Activated CD4-positive, alpha-beta T cell treated with anti-CD3 and anti-CD28 coated beads, Interleukin-2, amount 10 ng/mL, durations not matched to agents 7 days and 5 days (primary cell): ENCODE data around the gene FAM78A. TPM values are rescaled to one million over a fixed set of nuclear protein-coding genes. Genes with fewer than 3 reads are reported as not detected.

Experiments
- CTCF ChIA-PET: fragments of 350-600 bp; sonication (Branson Sonifier 250); formaldehyde crosslinking; loops from one replicate; lab custom pipeline; 2021; ENCODE audit warnings: antibody characterized with exemption; lab: Charles Lee
- POLR2A ChIA-PET: fragments of 350-600 bp; sonication (Branson Sonifier 250); formaldehyde crosslinking; loops from one replicate; lab custom pipeline; 2021; ENCODE audit warnings: antibody characterized with exemption; lab: Charles Lee
- DNase-seq: peaks from one replicate; pipeline ENCODE4 v3.0.0-alpha.2; 2020
- H3K27ac Mint-ChIP-seq: one replicate; pipeline ENCODE4 v1.8.0; 2021; ENCODE audit warnings: mild to moderate bottlenecking, moderate library complexity, mixed read lengths
- H3K27me3 Mint-ChIP-seq: one replicate; pipeline ENCODE4 v1.8.0; 2021; ENCODE audit warnings: mixed read lengths
- H3K36me3 Mint-ChIP-seq: one replicate; pipeline ENCODE4 v1.8.0; 2021; ENCODE audit warnings: low read depth, mixed read lengths
- H3K4me1 Mint-ChIP-seq: one replicate; pipeline ENCODE4 v1.8.0; 2021; ENCODE audit warnings: mixed read lengths
- H3K4me3 Mint-ChIP-seq: one replicate; pipeline ENCODE4 v1.8.0; 2021; ENCODE audit warnings: mild to moderate bottlenecking, moderate library complexity, mixed read lengths
- H3K9me3 Mint-ChIP-seq: one replicate; pipeline ENCODE4 v1.8.0; 2021; ENCODE audit warnings: mixed read lengths
- total RNA-seq, 2 experiments: library from RNA; stranded (reverse); gene quantifications; one replicate each; pipeline ENCODE4 v1.2.3, GENCODE V29; 2021

FAM78A gene
- total RNA-seq, 2 experiments from 2014 or later = 118 to 128 TPM

GRCh38 chr9:131298816-131299215 is 22.5 kb upstream of the FAM78A start:
- H3K4me1 Mint-ChIP-seq = no peaks in the 10 kb centered on the region
- H3K9me3 Mint-ChIP-seq = no peaks in the 10 kb centered on the region
- ChIA-PET CTCF (no interaction called here), POLR2A (no interaction called here)
- no peak for DNase-seq
- peaks cover 4% of the 10 kb centered on the region for H3K27me3 Mint-ChIP-seq
- H3K4me3 Mint-ChIP-seq = no peak overlapping the region
- no peaks in the 10 kb centered on the region for H3K36me3 Mint-ChIP-seq
- no peak overlapping the region for H3K27ac Mint-ChIP-seq

- CTCF ChIA-PET = no interaction called here
- Mint-ChIP-seq H3K36me3 (no peaks in the 10 kb centered on the region), H3K4me1 (no peaks in the 10 kb centered on the region), H3K9me3 (no peaks in the 10 kb centered on the region), H3K4me3 (no peak overlapping the region), H3K27ac (no peak overlapping the region), H3K27me3 (peaks cover 4% of the 10 kb centered on the region)
- POLR2A ChIA-PET = no interaction called here
- DNase-seq = no peak
These were observed 22.0 kb upstream of the FAM78A start for GRCh38 chr9:131298341-131298740.

DNA sequence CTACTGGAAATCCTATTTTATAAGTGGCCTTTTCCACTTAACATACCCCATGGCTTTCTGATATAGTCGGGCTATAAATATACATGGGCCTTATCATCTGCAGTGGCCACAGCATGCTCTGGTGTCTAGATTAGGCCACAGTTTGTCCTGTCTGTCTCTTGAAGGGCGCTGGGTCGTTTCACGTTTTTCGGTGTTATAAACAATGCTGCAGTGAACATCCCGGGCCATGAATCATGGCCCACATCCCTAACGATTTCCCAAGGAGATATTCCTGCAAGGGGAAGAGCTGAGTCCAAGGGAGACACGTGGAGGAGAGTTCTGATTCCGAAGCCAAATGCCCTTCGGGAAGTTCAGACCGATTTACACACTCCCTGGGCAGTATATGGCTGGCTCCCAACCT is 21.6 kb upstream of the FAM78A start:
- H3K36me3 Mint-ChIP-seq = no peaks in the 10 kb centered on the region
- no peak overlapping the region for H3K27ac Mint-ChIP-seq
- no peaks in the 10 kb centered on the region for H3K4me1 Mint-ChIP-seq
- H3K4me3 Mint-ChIP-seq = no peak overlapping the region
- CTCF ChIA-PET = no interaction called here
- POLR2A ChIA-PET = no interaction called here
- no peaks in the 10 kb centered on the region for H3K9me3 Mint-ChIP-seq
- no peak for DNase-seq
- peaks cover 4% of the 10 kb centered on the region for H3K27me3 Mint-ChIP-seq

GRCh38 chr9:131296906-131297500 is 20.7 kb upstream of the FAM78A start:
- peaks cover 4% of the 10 kb centered on the region for H3K27me3 Mint-ChIP-seq
- H3K27ac Mint-ChIP-seq = no peak overlapping the region
- POLR2A ChIA-PET = no interaction called here
- no peaks in the 10 kb centered on the region for H3K9me3 Mint-ChIP-seq
- no peaks in the 10 kb centered on the region for H3K36me3 Mint-ChIP-seq
- H3K4me1 Mint-ChIP-seq = no peaks in the 10 kb centered on the region
- DNase-seq = no peak
- CTCF ChIA-PET = interaction anchor here (1.0 kb wide), 1 partner anchor 17 kb away, joined by 4 read pairs; no protein-coding TSS in a partner anchor
- no peak overlapping the region for H3K4me3 Mint-ChIP-seq

GRCh38 chr9:131296460-131296859 is 20.1 kb upstream of the FAM78A start:
- no peaks in the 10 kb centered on the region for H3K4me1 Mint-ChIP-seq
- peaks cover 4% of the 10 kb centered on the region for H3K27me3 Mint-ChIP-seq
- ChIA-PET CTCF (interaction anchor here (1.0 to 1.3 kb wide), 2 partner anchors 16 to 21 kb away, joined by 3 to 4 read pairs; no protein-coding TSS in a partner anchor), POLR2A (no interaction called here)
- no peak for DNase-seq
- no peaks in the 10 kb centered on the region for H3K36me3 Mint-ChIP-seq
- H3K9me3 Mint-ChIP-seq = no peaks in the 10 kb centered on the region
- H3K4me3 Mint-ChIP-seq = no peak overlapping the region
- H3K27ac Mint-ChIP-seq = no peak overlapping the region

DNA sequence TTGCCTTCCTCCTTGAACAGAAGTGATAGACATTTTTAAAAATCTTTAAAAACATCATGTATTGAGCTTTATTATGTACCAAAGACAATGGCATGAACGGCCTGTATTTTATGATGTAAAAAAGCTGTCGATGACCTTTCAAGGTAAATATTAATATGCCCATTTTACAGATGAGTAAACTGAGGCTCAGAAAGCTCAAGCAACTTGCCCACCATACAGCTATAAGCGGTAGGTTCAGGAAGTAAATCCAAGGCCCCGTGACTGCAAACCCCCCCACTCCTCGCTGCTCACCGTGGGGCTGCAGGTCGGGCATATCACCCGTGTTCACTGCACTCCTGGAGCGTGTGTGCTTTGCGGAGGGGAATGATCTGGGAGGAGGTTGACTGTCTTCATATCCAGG is 16.6 kb upstream of the FAM78A start:
- Mint-ChIP-seq H3K4me1 (no peaks in the 10 kb centered on the region), H3K27me3 (peaks cover 4% of the 10 kb centered on the region), H3K36me3 (no peaks in the 10 kb centered on the region), H3K27ac (no peak overlapping the region), H3K9me3 (no peaks in the 10 kb centered on the region), H3K4me3 (no peak overlapping the region)
- ChIA-PET CTCF (interaction anchor here (1.1 to 1.4 kb wide), 5 partner anchors 10 to 61 kb away, joined by 3 to 6 read pairs (median 3); partner anchors contain the start of gene FAM78A), POLR2A (no interaction called here)
- no peak for DNase-seq

GRCh38 chr9:131291795-131292315 is 15.5 kb upstream of the FAM78A start:
- Mint-ChIP-seq H3K27me3 (peaks cover 4% of the 10 kb centered on the region), H3K4me1 (no peaks in the 10 kb centered on the region), H3K27ac (no peak overlapping the region), H3K36me3 (no peaks in the 10 kb centered on the region), H3K4me3 (no peak overlapping the region), H3K9me3 (no peaks in the 10 kb centered on the region)
- ChIA-PET POLR2A (no interaction called here), CTCF (interaction anchor here (0.7 to 1.4 kb wide), 5 partner anchors 11 to 71 kb away, joined by 3 to 6 read pairs (median 3); partner anchors contain the start of gene FAM78A)
- no peak for DNase-seq

- DNase-seq = no peak
- Mint-ChIP-seq H3K9me3 (no peaks in the 10 kb centered on the region), H3K27ac (no peak overlapping the region), H3K4me3 (no peak overlapping the region), H3K4me1 (no peaks in the 10 kb centered on the region), H3K27me3 (peaks cover 4% of the 10 kb centered on the region), H3K36me3 (no peaks in the 10 kb centered on the region)
- ChIA-PET POLR2A (no interaction called here), CTCF (interaction anchor here (1.2 to 1.4 kb wide), 2 partner anchors 45 to 55 kb away, joined by 3 to 4 read pairs; no protein-coding TSS in a partner anchor)
These were observed 14.6 kb upstream of the FAM78A start for GRCh38 chr9:131290767-131291370.

DNA sequence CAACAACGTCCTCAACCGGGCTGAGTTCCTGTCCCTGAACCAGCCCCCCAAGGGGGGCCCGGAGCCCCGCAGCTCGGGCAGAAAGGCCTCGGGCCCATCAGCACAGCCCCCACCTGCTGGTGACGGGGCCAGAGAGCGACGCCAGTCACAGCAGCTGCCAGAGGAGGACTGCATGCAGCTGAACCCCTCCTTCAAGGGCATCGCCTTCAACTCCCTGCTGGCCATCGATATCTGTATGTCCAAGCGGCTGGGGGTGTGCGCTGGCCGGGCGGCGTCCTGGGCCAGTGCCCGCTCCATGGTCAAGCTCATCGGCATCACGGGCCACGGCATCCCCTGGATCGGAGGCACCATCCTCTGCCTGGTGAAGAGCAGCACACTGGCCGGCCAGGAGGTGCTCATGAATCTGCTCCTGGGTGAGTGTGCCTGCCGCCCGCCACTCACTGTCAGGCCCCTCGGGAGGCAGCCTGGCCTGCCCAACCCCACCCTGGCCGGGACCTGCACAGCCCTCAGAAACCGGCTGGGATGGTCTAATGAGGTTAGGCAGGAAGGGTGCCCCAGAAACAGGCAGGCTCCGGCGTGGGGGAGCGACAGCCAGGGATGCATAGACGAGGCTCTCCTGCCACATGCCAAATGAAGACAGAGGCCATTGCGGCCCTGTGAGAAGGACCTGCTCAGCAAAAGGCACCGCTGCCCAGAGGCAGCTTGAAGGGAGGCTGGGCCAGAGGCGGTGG is 13.9 kb upstream of the FAM78A start:
- Mint-ChIP-seq H3K27ac (no peak overlapping the region), H3K27me3 (no peaks in the 10 kb centered on the region), H3K36me3 (no peaks in the 10 kb centered on the region), H3K4me3 (no peak overlapping the region), H3K9me3 (no peaks in the 10 kb centered on the region), H3K4me1 (no peaks in the 10 kb centered on the region)
- ChIA-PET POLR2A (no interaction called here), CTCF (interaction anchor here (0.6 to 2.7 kb wide), 6 partner anchors 11 to 123 kb away, joined by 3 to 11 read pairs (median 3); no protein-coding TSS in a partner anchor)
- DNase-seq = no peak

DNA sequence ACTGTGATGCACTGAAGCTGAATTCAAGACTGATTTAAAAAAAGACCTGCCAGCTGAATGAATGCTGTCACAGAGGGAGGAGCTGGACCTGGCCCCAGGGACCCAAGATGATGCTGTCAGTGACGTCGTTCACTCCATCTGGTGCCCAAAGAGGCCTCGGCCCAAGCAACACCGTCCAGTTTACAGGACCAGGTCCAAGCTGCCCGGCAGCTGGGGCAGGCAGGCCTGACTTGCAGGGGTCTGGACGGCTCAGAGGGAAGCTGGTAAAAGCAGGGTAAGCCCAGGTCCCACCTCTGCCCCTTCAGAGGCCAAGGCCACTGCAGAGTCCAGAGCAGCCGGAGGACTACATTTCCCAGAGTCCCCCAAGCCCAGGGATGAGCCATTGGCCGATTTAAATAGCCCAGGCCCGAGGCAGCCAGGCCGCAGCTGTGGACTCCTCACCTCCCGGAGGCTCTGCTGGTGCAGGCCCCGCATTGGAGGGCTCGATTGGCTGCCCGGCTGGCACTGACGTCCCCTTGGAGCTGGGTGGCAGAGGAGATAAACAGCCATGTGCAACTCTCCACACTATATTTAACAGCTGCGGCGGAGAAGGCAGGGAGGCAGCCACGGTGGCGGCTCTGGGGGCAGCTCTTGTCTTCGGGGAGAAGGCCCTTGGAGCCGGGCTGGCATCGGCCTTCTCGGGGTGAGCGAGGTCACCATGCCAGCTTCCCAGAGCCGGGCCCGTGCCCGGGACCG is 13.2 kb upstream of the FAM78A start, which contains the start of gene PLPP7:
Gene PLPP7, plus strand, starts transcription at position 423 of the 735 bp plus-strand sequence. Its CDS starts 275 bp downstream, at position 698.
- ChIA-PET CTCF (interaction anchor here (0.6 to 2.7 kb wide), 7 partner anchors 10 to 122 kb away, joined by 3 to 11 read pairs (median 3); no protein-coding TSS in a partner anchor), POLR2A (no interaction called here)
- no peak within 1 kb of the TSS for H3K4me3 Mint-ChIP-seq
- no peak within 1 kb of the TSS for H3K27ac Mint-ChIP-seq
- no peaks in the 10 kb centered on the region for H3K36me3 Mint-ChIP-seq
- no peak for DNase-seq
- no peaks in the 10 kb centered on the region for H3K9me3 Mint-ChIP-seq
- no peaks in the 10 kb centered on the region for H3K27me3 Mint-ChIP-seq
- no peaks in the 10 kb centered on the region for H3K4me1 Mint-ChIP-seq

GRCh38 chr9:131288217-131288616 is 11.9 kb upstream of the FAM78A start:
- H3K4me3 Mint-ChIP-seq = no peak overlapping the region
- peaks cover 1% of the 10 kb centered on the region for H3K4me1 Mint-ChIP-seq
- no peaks in the 10 kb centered on the region for H3K9me3 Mint-ChIP-seq
- peaks cover 8% of the 10 kb centered on the region for H3K27me3 Mint-ChIP-seq
- CTCF ChIA-PET = interaction anchor here (0.5 to 2.7 kb wide), 2 partner anchors 9 to 213 kb away, joined by 4 to 11 read pairs; no protein-coding TSS in a partner anchor
- H3K27ac Mint-ChIP-seq = no peak overlapping the region
- POLR2A ChIA-PET = interaction anchor here (0.5 to 0.6 kb wide), 2 partner anchors 13 to 543 kb away, joined by 5 to 9 read pairs; no protein-coding TSS in a partner anchor
- DNase-seq = no peak
- H3K36me3 Mint-ChIP-seq = no peaks in the 10 kb centered on the region

DNA sequence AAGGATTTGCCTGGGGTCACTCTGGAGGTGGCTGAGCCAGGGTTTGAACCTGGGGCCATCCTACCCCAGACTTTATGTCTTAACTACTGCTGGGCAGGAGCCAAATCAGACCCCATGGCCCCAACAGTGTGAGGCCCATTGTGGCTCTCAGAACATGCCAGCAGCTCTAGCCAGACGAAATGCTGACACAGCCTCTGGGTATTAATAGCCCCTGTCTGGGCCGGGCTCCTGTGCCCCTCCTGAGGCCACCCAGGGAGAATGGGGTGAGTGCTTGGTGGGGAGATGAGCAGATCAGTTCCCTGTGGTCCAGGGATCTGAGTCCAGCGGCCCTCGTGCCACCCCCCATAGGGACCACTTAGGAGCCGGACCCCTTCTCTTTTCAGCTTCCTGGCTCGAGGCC is 11.0 kb upstream of the FAM78A start:
- CTCF ChIA-PET = interaction anchor here (2.7 kb wide), 1 partner anchor 8 kb away, joined by 11 read pairs; no protein-coding TSS in a partner anchor
- Mint-ChIP-seq H3K36me3 (peaks cover under 1% of the 10 kb centered on the region), H3K4me3 (no peak overlapping the region), H3K27me3 (peaks cover 10% of the 10 kb centered on the region), H3K9me3 (no peaks in the 10 kb centered on the region), H3K4me1 (peaks cover 3% of the 10 kb centered on the region), H3K27ac (no peak overlapping the region)
- DNase-seq = no peak
- POLR2A ChIA-PET = no interaction called here
